Ectodermal cell (in vitro differentiated cells): ENCODE measurements around the gene CNKSR2. TPM values are rescaled to one million over a fixed set of nuclear protein-coding genes. Genes with fewer than 3 reads are reported as not detected.

ENCODE experiments used
- H3K27ac ChIP-seq: 2 replicates; pipeline ENCODE4 v1.7.0; 2013; ENCODE audit warnings: mild to moderate bottlenecking, low read depth, low read length; ENCODE audit not compliant: insufficient read depth, poor library complexity, severe bottlenecking
- H3K27me3 ChIP-seq: 2 replicates; pipeline ENCODE4 v1.7.0; 2013; ENCODE audit warnings: mild to moderate bottlenecking, low read length; ENCODE audit not compliant: insufficient read depth, control insufficient read depth, poor library complexity, severe bottlenecking
- H3K36me3 ChIP-seq: one replicate; pipeline ENCODE4 v1.7.0; 2013; ENCODE audit warnings: low read length; ENCODE audit not compliant: control insufficient read depth, insufficient read depth
- H3K4me1 ChIP-seq: one replicate; pipeline ENCODE4 v1.7.0; 2013; ENCODE audit warnings: low read length; ENCODE audit not compliant: control insufficient read depth, insufficient read depth
- H3K4me3 ChIP-seq: 2 replicates; pipeline ENCODE4 v1.7.0; 2013; ENCODE audit warnings: low read depth, low read length, control low read depth; ENCODE audit not compliant: insufficient read depth
- H3K9me3 ChIP-seq: 2 replicates; pipeline ENCODE4 v1.7.0; 2013; ENCODE audit warnings: mild to moderate bottlenecking, low read length, moderate library complexity; ENCODE audit not compliant: control insufficient read depth
- WGBS, 2 experiments: methylation state at CpG; one replicate each; pipeline ENCODE4 v1.1.7; 2013; ENCODE audit warnings: missing lambda C conversion rate in 2 of 2; 5-methylcytosine and 5-hydroxymethylcytosine counted together
- polyA plus RNA-seq, 4 experiments: library from polyadenylated mRNA; stranded (reverse); fragments of 50-300 nt; gene quantifications; one replicate each; pipeline ENCODE4 v1.2.3, GENCODE V29; 2013

The CNKSR2 gene
- polyA plus RNA-seq (2013, experiment 1 of 4) = 12.1 TPM
- polyA plus RNA-seq (2013, experiment 2 of 4) = 12.1 TPM
- 10.5 TPM for polyA plus RNA-seq (2013, experiment 3 of 4)
- polyA plus RNA-seq (2013, experiment 4 of 4) = 11.7 TPM

- peak within 1 kb of the TSS; percentile 53 for H3K4me3 ChIP-seq
- no peak within 1 kb of the TSS for H3K27ac ChIP-seq
- 0% methylated on average over 94 of the region's 94 CpGs for WGBS, 2 experiments
- H3K36me3 ChIP-seq = no peaks in the 10 kb centered on the region
- no peaks in the 10 kb centered on the region for H3K9me3 ChIP-seq
- H3K27me3 ChIP-seq = no peaks in the 10 kb centered on the region
- peaks cover 4% of the 10 kb centered on the region for H3K4me1 ChIP-seq
Measured at GRCh38 chrX:21374163-21374993, at the start of gene CNKSR2. TSS of gene CNKSR2 (plus strand) at chrX:21374418. CDS start at chrX:21374898, 480 bp downstream.

- H3K27ac ChIP-seq = no peak overlapping the region
- 87 to 97% methylated on average over 3 to 4 of the region's 4 CpGs for WGBS, 2 experiments
- H3K27me3 ChIP-seq = no peaks in the 10 kb centered on the region
Measured at GRCh38 chrX:21354725-21355124, 19.5 kb upstream of the CNKSR2 start.

GRCh38 chrX:21355831-21356230 is 18.4 kb upstream of the CNKSR2 start:
- no peak overlapping the region for H3K4me3 ChIP-seq
- WGBS, 2 experiments = 100% methylated on average over 2 of the region's 2 CpGs
- no peaks in the 10 kb centered on the region for H3K27me3 ChIP-seq
- H3K4me1 ChIP-seq = no peaks in the 10 kb centered on the region
- H3K36me3 ChIP-seq = no peaks in the 10 kb centered on the region
- H3K27ac ChIP-seq = no peak overlapping the region
- no peaks in the 10 kb centered on the region for H3K9me3 ChIP-seq

More at GRCh38 chrX:21354725-21355124, 19.5 kb upstream of the CNKSR2 start:
- no peaks in the 10 kb centered on the region for H3K9me3 ChIP-seq
- no peak overlapping the region for H3K4me3 ChIP-seq
- H3K36me3 ChIP-seq = no peaks in the 10 kb centered on the region
- no peaks in the 10 kb centered on the region for H3K4me1 ChIP-seq

GRCh38 chrX:21369613-21370012 is 4.6 kb upstream of the CNKSR2 start:
- no peak overlapping the region for H3K27ac ChIP-seq
- H3K9me3 ChIP-seq = no peaks in the 10 kb centered on the region
- H3K4me3 ChIP-seq = no peak overlapping the region
- H3K27me3 ChIP-seq = no peaks in the 10 kb centered on the region
- H3K36me3 ChIP-seq = no peaks in the 10 kb centered on the region
- 88 to 97% methylated on average over 1 to 2 of the region's 2 CpGs for WGBS, 2 experiments
- no peaks in the 10 kb centered on the region for H3K4me1 ChIP-seq

GRCh38 chrX:21373001-21373400 is 1.2 kb upstream of the CNKSR2 start:
- WGBS, 2 experiments = 95% methylated on average over 7 of the region's 7 CpGs; no CpG with 5 or more reads in 1 of the 2 experiments
- no peak overlapping the region for H3K4me3 ChIP-seq

GRCh38 chrX:21373637-21374162 is 518 bp upstream of the CNKSR2 start:
- no peaks in the 10 kb centered on the region for H3K36me3 ChIP-seq
- peak overlapping the region; percentile 47 for H3K4me3 ChIP-seq
- peaks cover 4% of the 10 kb centered on the region for H3K4me1 ChIP-seq
- H3K27me3 ChIP-seq = no peaks in the 10 kb centered on the region
- WGBS, 2 experiments = 0 to 1% methylated on average over 50 of the region's 50 CpGs
- no peaks in the 10 kb centered on the region for H3K9me3 ChIP-seq
- no peak overlapping the region for H3K27ac ChIP-seq

More at GRCh38 chrX:21373001-21373400, 1.2 kb upstream of the CNKSR2 start:
- Histone ChIP-seq H3K4me1 (peaks cover 4% of the 10 kb centered on the region), H3K36me3 (no peaks in the 10 kb centered on the region), H3K27ac (no peak overlapping the region), H3K9me3 (no peaks in the 10 kb centered on the region), H3K27me3 (no peaks in the 10 kb centered on the region)

GRCh38 chrX:21374994-21375707 is 933 bp downstream of the CNKSR2 start:
- peak overlapping the region; percentile 53 for H3K4me3 ChIP-seq
- no peaks in the 10 kb centered on the region for H3K27me3 ChIP-seq
- WGBS, 2 experiments = 0% methylated on average over 42 to 46 of the region's 46 CpGs
- H3K27ac ChIP-seq = no peak overlapping the region
- H3K4me1 ChIP-seq = peaks cover 4% of the 10 kb centered on the region
- H3K36me3 ChIP-seq = no peaks in the 10 kb centered on the region
- H3K9me3 ChIP-seq = no peaks in the 10 kb centered on the region

- no peaks in the 10 kb centered on the region for H3K27me3 ChIP-seq
- no peaks in the 10 kb centered on the region for H3K9me3 ChIP-seq
- no peaks in the 10 kb centered on the region for H3K36me3 ChIP-seq
- H3K27ac ChIP-seq = no peak overlapping the region
- peak overlapping the region; percentile 53 for H3K4me3 ChIP-seq
- 4 to 8% methylated on average over 5 of the region's 5 CpGs for WGBS, 2 experiments
- peaks cover 4% of the 10 kb centered on the region for H3K4me1 ChIP-seq
Measured at GRCh38 chrX:21375708-21376009, 1.4 kb downstream of the CNKSR2 start.

- Histone ChIP-seq H3K36me3 (no peaks in the 10 kb centered on the region), H3K27me3 (no peaks in the 10 kb centered on the region), H3K4me3 (no peak overlapping the region), H3K27ac (no peak overlapping the region), H3K4me1 (peaks cover 4% of the 10 kb centered on the region), H3K9me3 (no peaks in the 10 kb centered on the region)
- 91 to 100% methylated on average over 2 of the region's 2 CpGs for WGBS, 2 experiments
Measured at GRCh38 chrX:21376636-21377035, 2.4 kb downstream of the CNKSR2 start.

GRCh38 chrX:21379991-21380390 is 5.8 kb downstream of the CNKSR2 start:
- peaks cover 4% of the 10 kb centered on the region for H3K4me1 ChIP-seq
- no peaks in the 10 kb centered on the region for H3K9me3 ChIP-seq
- WGBS, 2 experiments = no CpG with 5 or more reads among the region's 1 CpG
- no peak overlapping the region for H3K27ac ChIP-seq
- no peaks in the 10 kb centered on the region for H3K36me3 ChIP-seq
- no peak overlapping the region for H3K4me3 ChIP-seq
- no peaks in the 10 kb centered on the region for H3K27me3 ChIP-seq
